Heart left ventricle (tissue), 16 donors: ENCODE data around the gene RBMS1. TPM values are rescaled to one million over a fixed set of nuclear protein-coding genes. Genes with fewer than 3 reads are reported as not detected.
A peak's percentile ranks its signal among the peaks of the same experiment; 100 is the strongest.
"Not testable (repeated sequence)": the region's sequence is repeated elsewhere in the genome, so short reads cannot be mapped to it uniquely, and the experiment has no call there.

Experiments used
- ATAC-seq, 4 donors: fragments of 200-7000 bp; cut with Tn5 transposase; one replicate each; pipeline ENCODE4 v1.9.1; 2020 to 2022; ENCODE audit warnings: moderate library complexity in 4 of 4, mild to moderate bottlenecking in 3 of 4, moderate number of reproducible peaks in 1 of 4
- DNase-seq, 5 donors: peaks; one replicate each; pipeline ENCODE4 v3.0.0-alpha.2; 2020
- H3K27ac ChIP-seq, 12 donors: fragments of 200-600 bp; sonication (generic) in 4 of 12; one replicate each; pipeline versions ENCODE4 v1.5.0 to v1.8.0; 2016 to 2022; ENCODE audit warnings: mild to moderate bottlenecking in 2 of 12
- H3K27me3 ChIP-seq, 9 donors: fragments of 200-600 bp; sonication (generic) in 2 of 9; one replicate each; pipeline versions ENCODE4 v1.5.1 to v1.8.0; 2016 to 2022; ENCODE audit warnings: mild to moderate bottlenecking in 3 of 9
- H3K36me3 ChIP-seq, 9 donors: fragments of 200-600 bp; sonication (generic) in 2 of 9; one replicate each; pipeline versions ENCODE4 v1.5.0 to v1.8.0; 2018 to 2022; ENCODE audit warnings: mild to moderate bottlenecking in 2 of 9
- H3K4me1 ChIP-seq, 12 donors: fragments of 200-600 bp; sonication (generic) in 4 of 12; one replicate each; pipeline versions ENCODE4 v1.5.0 to v1.8.0; 2016 to 2022; ENCODE audit warnings: mild to moderate bottlenecking in 3 of 12
- H3K4me3 ChIP-seq, 12 donors: fragments of 200-600 bp; sonication (generic) in 4 of 12; one replicate each; pipeline versions ENCODE4 v1.5.0 to v1.8.0; 2017 to 2022; ENCODE audit warnings: mild to moderate bottlenecking in 9 of 12, moderate library complexity in 4 of 12
- H3K9me3 ChIP-seq, 12 donors: fragments of 200-600 bp; sonication (generic) in 4 of 12; one replicate each; pipeline versions ENCODE4 v1.5.0 to v1.8.0; 2016 to 2022; ENCODE audit warnings: mild to moderate bottlenecking in 1 of 12
- POLR2A ChIP-seq, 2 donors: fragments of 450-650 bp; IDR thresholded peaks; one replicate each; pipeline ENCODE4 v1.6.1; 2017; ENCODE audit warnings: antibody characterized with exemption in 2 of 2, mild to moderate bottlenecking in 2 of 2, moderate library complexity in 2 of 2
- WGBS, 4 donors: extraction: QIAGEN DNeasy Blood & Tissue Kit in 2 of 4; methylation state at CpG; one replicate each; pipeline versions ENCODE4 v1.1.5 to v1.1.7; 2013 to 2018; 5-methylcytosine and 5-hydroxymethylcytosine counted together
- intact Hi-C, 10 donors: fragments of 100-400 bp; cut with DNase I; formaldehyde crosslinking; loops; one replicate each; pipeline versions ENCODE4 v1.11.1 to v1.14.2; 2022
- polyA plus RNA-seq, 2 donors: library from polyadenylated mRNA; stranded (reverse); fragments of 200-250 nt; gene quantifications; one replicate each; pipeline ENCODE4 v1.2.3, GENCODE V29; 2013
- total RNA-seq, 9 donors: library from RNA; depleted of rRNA in 2 of 9; stranded (reverse); fragments of >200 nt in 2 of 9; fragmentation: NEBNext Ultra II Directional in 3 of 9; extraction: Animal tissue kit (Norgen Biotek cat#: 25700) in 3 of 9; gene quantifications; one replicate each; pipeline versions ENCODE4 v1.1.0 to v1.2.4, GENCODE V29; 2016 to 2023
- TF ChIP-seq, protein P1 (sequence below), 12 donors: fragments of 200-600 bp; sonication (generic) in 4 of 12; IDR thresholded peaks; one replicate each; pipeline versions ENCODE4 v1.5.0 to v1.8.0; 2018 to 2022; ENCODE audit warnings: antibody characterized with exemption in 12 of 12, mild to moderate bottlenecking in 5 of 12
- donor health status: ischemic (EF 13 %, LVEDD 7.1; RV severe dilation, severe dysfunction).
- donor health status: healthy with polysubstance abuse.
- donor health status: DM: no; HTN: yes; CAD: no.
- donor health status: DM: no; HTN: no; CAD: no.
- donor health status: ischemic (EF 25% LVEDD 6.9; RV normal size, moderate dysfunction).
- donor health status: ischemic (EF 25% LVEDD 5.7; RV mildly dilated, moderate dysfunction).
- donor health status: healthy.
- donor health status: DM: yes; HTN: yes; CAD: no.
- donor health status: ischemic (EF 35%, LVEDD 5.7; RV mildly dilated, moderate dysfunction).
- donor health status: nonischemic (EF 11% LVEDD 7.7; RV severe dilation, severe dysfunction).
- donor health status: DM: yes; HTN: yes; CAD: no.
- donor health status: PGD.
- donor health status: ischemic (EF 29% LVEDD 5.4; RV normal size, mild dysfunction).
- donor health status: nonischemic (EF 23%, LVEDD 6.1; RV moderate dilation, normal function).

The RBMS1 gene
- total and polyA plus RNA-seq, 11 donors = 32.4 to 102 (median 52.6) TPM

- ATAC-seq (peak in 1 of 4 donors; percentile 12), DNase-seq (no peak)
- TF ChIP-seq, protein P1, sequence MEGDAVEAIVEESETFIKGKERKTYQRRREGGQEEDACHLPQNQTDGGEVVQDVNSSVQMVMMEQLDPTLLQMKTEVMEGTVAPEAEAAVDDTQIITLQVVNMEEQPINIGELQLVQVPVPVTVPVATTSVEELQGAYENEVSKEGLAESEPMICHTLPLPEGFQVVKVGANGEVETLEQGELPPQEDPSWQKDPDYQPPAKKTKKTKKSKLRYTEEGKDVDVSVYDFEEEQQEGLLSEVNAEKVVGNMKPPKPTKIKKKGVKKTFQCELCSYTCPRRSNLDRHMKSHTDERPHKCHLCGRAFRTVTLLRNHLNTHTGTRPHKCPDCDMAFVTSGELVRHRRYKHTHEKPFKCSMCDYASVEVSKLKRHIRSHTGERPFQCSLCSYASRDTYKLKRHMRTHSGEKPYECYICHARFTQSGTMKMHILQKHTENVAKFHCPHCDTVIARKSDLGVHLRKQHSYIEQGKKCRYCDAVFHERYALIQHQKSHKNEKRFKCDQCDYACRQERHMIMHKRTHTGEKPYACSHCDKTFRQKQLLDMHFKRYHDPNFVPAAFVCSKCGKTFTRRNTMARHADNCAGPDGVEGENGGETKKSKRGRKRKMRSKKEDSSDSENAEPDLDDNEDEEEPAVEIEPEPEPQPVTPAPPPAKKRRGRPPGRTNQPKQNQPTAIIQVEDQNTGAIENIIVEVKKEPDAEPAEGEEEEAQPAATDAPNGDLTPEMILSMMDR (IDR thresholded peaks at IDR 0.05) = no peak
- TF ChIP-seq POLR2A (IDR thresholded peaks at IDR 0.05) = peak in 1 of 2 donors; percentile 12
- intact Hi-C loops = loop anchor here in 9 of 10 donors (2.0 to 10.0 kb wide), 17 partner anchors 63 to 573 kb away; no protein-coding TSS in a partner anchor
- Histone ChIP-seq H3K4me1 (peaks cover 0 to 54% (median 23%) of the 10 kb centered on the region in 12 donors), H3K36me3 (no peaks in the 10 kb centered on the region), H3K4me3 (peak overlapping the region; percentile 72 to 98 (median 88)), H3K27me3 (no peaks in the 10 kb centered on the region), H3K27ac (peak overlapping the region; percentile 94 to 98 (median 98)), H3K9me3 (no peaks in the 10 kb centered on the region)
- WGBS, 4 donors = 1 to 14% (median 5%) methylated on average over 10 of the region's 10 CpGs
Observed at GRCh38 chr2:160491911-160492371, 1.7 kb downstream of the RBMS1 start.

- no peaks in the 10 kb centered on the region for H3K27me3 ChIP-seq
- intact Hi-C loops = loop anchor here in 9 of 10 donors (5.0 to 10.0 kb wide), 15 partner anchors 64 to 574 kb away; no protein-coding TSS in a partner anchor
Observed at GRCh38 chr2:160490733-160491685, 2.6 kb downstream of the RBMS1 start.

DNA sequence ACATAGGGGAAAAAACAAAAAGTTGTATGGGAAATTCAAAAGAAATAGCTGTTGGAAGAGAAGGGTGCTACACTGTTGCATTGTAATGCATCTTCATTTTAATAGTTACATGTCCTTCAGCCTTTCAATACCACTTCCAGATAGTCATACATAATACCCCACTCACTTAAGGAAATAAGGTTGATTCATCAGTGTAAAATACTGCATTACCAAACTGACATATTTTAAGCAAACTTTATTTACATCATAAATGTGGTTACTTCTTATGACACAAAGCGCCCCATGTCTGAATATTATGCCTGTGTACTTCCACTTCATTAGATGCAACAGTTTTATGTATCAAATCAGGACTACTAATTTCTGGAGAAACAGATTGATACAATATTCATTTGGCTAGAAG lies 4.5 kb downstream of the RBMS1 start:
- no peak for ATAC-seq
- TF ChIP-seq, protein P1 (IDR thresholded peaks at IDR 0.05) = no peak
- TF ChIP-seq POLR2A (IDR thresholded peaks at IDR 0.05) = no peak
- Histone ChIP-seq H3K4me3 (no peak overlapping the region), H3K27me3 (no peaks in the 10 kb centered on the region), H3K27ac (peak overlapping the region in 2 of 12 donors; percentile 1 to 6), H3K36me3 (no peaks in the 10 kb centered on the region), H3K4me1 (peaks cover 0 to 64% (median 33%) of the 10 kb centered on the region in 12 donors), H3K9me3 (no peaks in the 10 kb centered on the region)
- intact Hi-C loops = no loop called here
- WGBS, 4 donors = 93 to 98% (median 96%) methylated on average over 1 of the region's 1 CpG
- DNase-seq = no peak

More at GRCh38 chr2:160490733-160491685, 2.6 kb downstream of the RBMS1 start:
- peak overlapping the region in 11 of 12 donors; percentile 6 to 98 (median 85) for H3K4me3 ChIP-seq
- H3K36me3 ChIP-seq = no peaks in the 10 kb centered on the region
- DNase-seq (no peak), ATAC-seq (no peak)
- TF ChIP-seq POLR2A (IDR thresholded peaks at IDR 0.05) = no peak
- TF ChIP-seq, protein P1 (IDR thresholded peaks at IDR 0.05) = no peak
- H3K4me1 ChIP-seq = peaks cover 0 to 63% (median 31%) of the 10 kb centered on the region in 12 donors
- peak overlapping the region; percentile 8 to 98 (median 97) for H3K27ac ChIP-seq
- H3K9me3 ChIP-seq = no peaks in the 10 kb centered on the region
- WGBS, 4 donors = 22 to 29% (median 25%) methylated on average over 8 of the region's 8 CpGs

GRCh38 chr2:160488289-160488688 lies 5.3 kb downstream of the RBMS1 start:
- 82 to 92% (median 88%) methylated on average over 11 to 12 of the region's 12 CpGs for WGBS, 4 donors
- DNase-seq, intact Hi-C loops, ATAC-seq, H3K9me3 ChIP-seq, H3K4me3 ChIP-seq, H3K36me3 ChIP-seq, H3K27me3 ChIP-seq: not testable (repeated sequence)
- peaks cover 0 to 70% (median 37%) of the 10 kb centered on the region in 12 donors for H3K4me1 ChIP-seq
- H3K27ac ChIP-seq = peak overlapping the region in 1 of 12 donors; percentile 6
